KMS-11 (cell line): ENCODE data around the gene ZCCHC12.

ENCODE experiments used
- H2AFZ ChIP-seq: fragments of 200-600 bp; sonication (generic); 2 replicates; pipeline ENCODE4 v1.6.1; 2016; ENCODE audit warnings: antibody characterized with exemption, mixed run types, low read depth
- H3K27ac ChIP-seq: fragments of 200-600 bp; sonication (generic); 2 replicates; pipeline ENCODE4 v1.6.1; 2016; ENCODE audit warnings: mild to moderate bottlenecking, mixed run types
- H3K27me3 ChIP-seq: fragments of 200-600 bp; sonication (generic); 2 replicates; pipeline ENCODE4 v1.6.1; 2017; ENCODE audit warnings: mild to moderate bottlenecking, low read depth, mixed run types, moderate library complexity; ENCODE audit not compliant: insufficient read depth
- H3K36me3 ChIP-seq: fragments of 200-600 bp; sonication (generic); 2 replicates; pipeline ENCODE4 v1.6.1; 2017; ENCODE audit warnings: mild to moderate bottlenecking, mixed run types; ENCODE audit not compliant: insufficient read depth
- H3K4me1 ChIP-seq: fragments of 200-600 bp; sonication (generic); 2 replicates; pipeline ENCODE4 v1.6.1; 2016; ENCODE audit warnings: mild to moderate bottlenecking, low read depth, mixed run types; ENCODE audit not compliant: poor library complexity, severe bottlenecking
- H3K4me2 ChIP-seq: fragments of 200-600 bp; sonication (generic); 2 replicates; pipeline ENCODE4 v1.7.0; 2016; ENCODE audit warnings: mild to moderate bottlenecking, mixed run types
- H3K4me3 ChIP-seq: fragments of 200-600 bp; sonication (generic); IDR thresholded peaks from 2 replicates; pipeline ENCODE4 v1.6.1; 2017; ENCODE audit warnings: low read depth, low read length, mixed read lengths; ENCODE audit not compliant: insufficient read depth
- H3K79me2 ChIP-seq: fragments of 200-600 bp; sonication (generic); 2 replicates; pipeline ENCODE4 v1.6.1; 2016; ENCODE audit warnings: low read depth, mixed run types; ENCODE audit not compliant: insufficient read depth
- H3K9ac ChIP-seq: fragments of 200-600 bp; sonication (generic); 2 replicates; pipeline ENCODE4 v1.6.1; 2016; ENCODE audit warnings: mild to moderate bottlenecking, mixed run types
- H4K20me1 ChIP-seq: fragments of 200-600 bp; sonication (generic); 2 replicates; pipeline ENCODE4 v1.6.1; 2016; ENCODE audit warnings: mild to moderate bottlenecking, mixed run types; ENCODE audit not compliant: insufficient read depth
- CTCF ChIP-seq: fragments of 200-600 bp; sonication (generic); conservative IDR thresholded peaks from 2 replicates; pipeline ENCODE4 v1.6.1; 2017; ENCODE audit warnings: low read depth, mild to moderate bottlenecking, antibody characterized with exemption, low read length, moderate library complexity, mixed read lengths

ZCCHC12 gene

GRCh38 chrX:118823263-118824172 is at the start of gene ZCCHC12:
TSS of gene ZCCHC12 (plus strand) at chrX:118823824. CDS start at chrX:118825245, 1,421 bp downstream.
- H3K4me2 ChIP-seq, result no peak within 1 kb of the TSS

DNA sequence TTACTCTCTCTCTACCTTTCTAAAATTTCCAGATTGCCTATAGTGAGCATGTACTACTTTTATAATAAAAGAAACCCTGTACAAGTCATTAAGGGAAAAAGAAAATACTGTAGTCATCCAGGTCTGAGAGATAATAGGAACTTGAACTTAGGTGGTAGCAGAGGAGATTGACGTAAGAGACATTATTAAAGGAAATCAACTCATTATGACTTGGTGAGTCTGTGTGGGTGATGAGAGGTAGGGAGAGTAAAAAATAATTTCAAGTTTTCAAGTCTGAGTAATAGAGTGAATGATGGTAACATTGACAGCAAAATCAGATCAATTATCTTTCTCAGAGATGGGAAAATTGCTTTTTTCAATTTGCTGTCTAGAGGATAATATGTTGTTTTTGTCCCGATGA is 44.0 kb upstream of the ZCCHC12 start:
- Histone ChIP-seq H2AFZ (no peak overlapping the region), H3K4me1 (no peaks in the 10 kb centered on the region), H3K9ac (no peak overlapping the region), H3K4me3 (no peak overlapping the region), H3K36me3 (no peaks in the 10 kb centered on the region), H4K20me1 (no peaks in the 10 kb centered on the region), H3K79me2 (no peaks in the 10 kb centered on the region), H3K27me3 (no peaks in the 10 kb centered on the region), H3K4me2 (no peak overlapping the region), H3K27ac (no peak overlapping the region)
- no peak for TF ChIP-seq CTCF

More at GRCh38 chrX:118823263-118824172, at the start of gene ZCCHC12:
- no peaks in the 10 kb centered on the region for H3K79me2 ChIP-seq
- H3K27ac ChIP-seq, result no peak within 1 kb of the TSS
- H3K4me1 ChIP-seq, result no peaks in the 10 kb centered on the region
- H2AFZ ChIP-seq, result no peak within 1 kb of the TSS
- TF ChIP-seq CTCF, result no peak
- H3K4me3 ChIP-seq, result no peak within 1 kb of the TSS
- no peaks in the 10 kb centered on the region for H3K36me3 ChIP-seq
- H3K9ac ChIP-seq, result no peak within 1 kb of the TSS
- H4K20me1 ChIP-seq, result no peaks in the 10 kb centered on the region
- no peaks in the 10 kb centered on the region for H3K27me3 ChIP-seq

DNA sequence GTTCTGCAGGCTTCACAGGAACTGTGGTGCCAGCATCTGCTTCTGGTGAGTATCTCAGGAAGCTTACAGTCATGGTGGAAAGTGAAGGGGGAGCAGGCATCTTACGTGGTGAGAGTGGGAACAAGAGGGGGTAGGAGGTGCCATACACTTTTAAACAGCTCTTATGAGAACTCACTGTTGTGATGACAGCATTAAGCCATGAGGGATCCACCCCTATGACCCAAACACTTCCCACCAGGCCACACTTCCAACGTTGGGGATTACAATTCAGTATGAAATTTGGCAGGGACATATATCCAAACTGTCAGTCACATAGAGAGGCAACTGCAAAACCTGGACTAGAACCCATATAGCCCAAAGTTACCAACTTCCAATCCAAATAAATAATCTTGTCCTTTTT is 43.1 kb upstream of the ZCCHC12 start:
- TF ChIP-seq CTCF, result no peak
- H2AFZ ChIP-seq, result no peak overlapping the region
- no peak overlapping the region for H3K27ac ChIP-seq
- no peaks in the 10 kb centered on the region for H3K79me2 ChIP-seq
- H3K9ac ChIP-seq, result no peak overlapping the region
- H3K4me3 ChIP-seq, result no peak overlapping the region
- no peaks in the 10 kb centered on the region for H3K4me1 ChIP-seq
- no peaks in the 10 kb centered on the region for H4K20me1 ChIP-seq
- H3K36me3 ChIP-seq, result no peaks in the 10 kb centered on the region
- no peak overlapping the region for H3K4me2 ChIP-seq
- H3K27me3 ChIP-seq, result no peaks in the 10 kb centered on the region

- Histone ChIP-seq H2AFZ (no peak overlapping the region), H3K4me3 (no peak overlapping the region), H3K4me2 (no peak overlapping the region), H3K79me2 (no peaks in the 10 kb centered on the region), H3K27me3 (no peaks in the 10 kb centered on the region), H3K9ac (no peak overlapping the region), H3K4me1 (no peaks in the 10 kb centered on the region), H3K36me3 (no peaks in the 10 kb centered on the region), H4K20me1 (no peaks in the 10 kb centered on the region), H3K27ac (no peak overlapping the region)
- no peak for TF ChIP-seq CTCF
Observed at GRCh38 chrX:118780911-118781310, 42.7 kb upstream of the ZCCHC12 start.
